ENCODE data around the gene FKBP7.
"Not testable (repeated sequence)": the region's sequence is repeated elsewhere in the genome, so short reads cannot be mapped to it uniquely, and the experiment has no call there.

FKBP7 gene

GRCh38 chr2:178449700-178450523, 28.5 kb downstream of the FKBP7 start:
- no peak for DNase-seq (ENCODE audit: low read depth)

DNA sequence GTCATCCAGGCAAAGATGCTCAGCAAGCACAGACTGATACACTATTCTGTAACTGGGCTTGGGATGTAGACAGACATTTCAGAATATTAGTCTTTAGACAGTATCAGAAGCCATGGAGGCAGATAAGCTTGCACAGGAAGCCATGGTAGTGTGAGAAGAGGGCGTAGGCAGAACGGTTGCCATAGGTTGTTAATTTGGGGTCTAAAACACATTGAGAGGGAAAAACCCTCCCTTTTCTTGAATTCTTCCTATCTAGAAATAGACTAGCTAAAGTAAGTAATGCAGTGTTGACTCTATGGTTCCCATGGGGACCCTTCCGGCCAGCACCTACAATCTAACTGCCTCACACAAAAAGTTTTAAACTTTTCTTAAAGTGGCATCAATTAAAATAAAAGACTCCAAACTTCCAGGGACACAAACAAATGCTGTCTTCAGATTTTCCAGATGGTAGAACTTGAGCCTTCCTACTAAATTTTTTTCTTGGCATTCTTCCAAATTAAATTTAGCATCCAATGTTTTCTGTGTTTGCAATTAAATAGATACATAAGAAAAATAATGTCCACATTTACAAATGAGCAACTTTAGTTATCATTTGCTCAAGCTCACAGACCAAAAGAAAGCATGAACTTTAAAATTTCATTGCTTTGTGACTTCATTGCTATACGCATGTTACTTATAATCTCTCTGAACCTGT, 29.3 kb downstream of the FKBP7 start:
- DNase-seq (ENCODE audit: low read depth): no peak

DNA sequence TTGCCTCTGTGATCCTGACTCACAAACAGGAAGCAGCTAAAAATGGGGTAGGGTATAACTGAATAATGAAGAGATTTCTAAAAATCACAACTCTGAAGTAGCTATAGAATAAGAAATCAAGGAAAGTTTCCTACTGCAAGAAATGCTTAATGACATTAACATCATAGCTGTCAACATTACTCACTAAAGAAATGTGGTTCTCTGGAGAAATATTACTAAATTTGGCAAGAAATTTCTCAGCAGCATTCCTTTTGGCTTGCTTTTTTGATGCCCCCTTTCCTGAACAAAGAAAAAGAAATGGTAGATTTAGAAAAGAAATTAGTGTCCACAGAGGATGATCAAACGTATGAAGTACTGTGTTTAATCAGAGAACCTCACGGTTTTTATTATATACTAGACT, 37.0 kb downstream of the FKBP7 start:
- no peak for DNase-seq (ENCODE audit: low read depth)

- DNase-seq (ENCODE audit: low read depth): no peak
These were observed 41.7 kb downstream of the FKBP7 start for GRCh38 chr2:178436662-178437061.

DNA sequence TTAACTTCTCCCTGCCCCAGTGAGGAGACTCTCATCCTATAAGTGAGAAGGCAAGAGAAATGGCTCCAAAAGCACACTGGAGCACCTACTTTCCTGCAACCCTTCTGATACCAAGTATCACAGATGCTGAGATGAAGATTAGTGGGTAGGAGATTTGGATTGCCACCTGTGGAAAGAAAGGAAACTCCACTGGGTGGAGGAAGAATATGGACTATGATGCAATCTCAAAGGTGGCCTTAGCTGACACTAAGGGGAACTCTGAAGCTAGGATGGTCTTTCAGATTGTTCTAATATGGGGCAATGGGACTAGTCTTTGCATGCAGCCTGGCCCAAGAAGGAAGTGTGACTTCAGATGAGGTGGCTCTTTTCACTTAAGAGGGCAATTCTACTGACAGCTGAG, 49.1 kb downstream of the FKBP7 start:
- no peak for DNase-seq (ENCODE audit: low read depth)

DNA sequence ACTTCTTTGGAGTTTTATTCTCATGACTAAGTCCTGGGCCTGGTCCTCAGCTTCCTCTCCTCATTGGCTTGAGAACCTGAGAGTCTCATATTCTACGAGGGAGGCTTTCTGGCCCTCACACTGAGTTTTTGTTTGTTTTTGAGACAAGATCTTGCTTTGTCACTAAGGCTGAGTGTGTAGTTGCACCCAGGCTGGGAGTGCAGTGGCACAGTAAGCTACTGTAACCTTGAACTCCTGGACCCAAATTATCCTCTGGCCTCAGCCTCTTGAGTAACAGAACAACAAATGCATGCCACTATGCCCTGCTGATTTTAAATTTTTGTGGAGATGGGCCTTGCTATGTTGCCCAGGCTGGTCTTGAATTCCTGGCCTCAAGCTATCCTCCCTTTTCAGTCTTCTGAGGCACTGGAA, 50.0 kb downstream of the FKBP7 start:
- no peak for DNase-seq (ENCODE audit: low read depth)

GRCh38 chr2:178427458-178427857, 50.9 kb downstream of the FKBP7 start:
- DNase-seq (ENCODE audit: low read depth): no peak

- no peak for DNase-seq (ENCODE audit: low read depth)
These were observed 52.0 kb downstream of the FKBP7 start for GRCh38 chr2:178426388-178426787.

DNA sequence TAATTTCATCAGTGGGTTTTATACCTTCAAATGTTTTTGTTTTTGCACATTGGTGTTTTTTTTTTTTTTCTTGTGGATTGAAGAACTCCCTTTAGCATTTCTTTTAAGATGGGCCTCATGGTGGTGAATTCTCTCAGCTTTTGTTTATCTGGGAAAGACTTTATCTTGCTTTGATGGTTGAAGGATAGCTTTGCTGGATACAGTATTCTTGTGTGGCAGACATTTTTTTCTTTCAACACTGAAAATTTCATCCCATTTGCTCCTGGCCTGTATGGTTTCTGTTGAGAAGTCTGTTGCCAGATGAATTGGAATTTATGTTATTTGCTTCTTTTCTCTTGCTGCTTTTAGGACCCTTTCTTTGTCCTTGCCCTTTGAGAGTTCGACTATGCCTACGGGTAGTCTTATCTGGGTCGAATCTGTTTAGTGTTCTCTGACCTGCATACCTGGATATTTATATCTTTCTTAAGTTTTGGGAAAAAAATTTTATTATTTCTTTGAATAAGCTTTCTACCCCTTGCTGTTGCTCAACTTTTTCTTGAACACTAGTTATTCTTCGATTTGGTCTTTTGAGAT, 53.1 kb downstream of the FKBP7 start:
- no peak for DNase-seq (ENCODE audit: low read depth)

DNA sequence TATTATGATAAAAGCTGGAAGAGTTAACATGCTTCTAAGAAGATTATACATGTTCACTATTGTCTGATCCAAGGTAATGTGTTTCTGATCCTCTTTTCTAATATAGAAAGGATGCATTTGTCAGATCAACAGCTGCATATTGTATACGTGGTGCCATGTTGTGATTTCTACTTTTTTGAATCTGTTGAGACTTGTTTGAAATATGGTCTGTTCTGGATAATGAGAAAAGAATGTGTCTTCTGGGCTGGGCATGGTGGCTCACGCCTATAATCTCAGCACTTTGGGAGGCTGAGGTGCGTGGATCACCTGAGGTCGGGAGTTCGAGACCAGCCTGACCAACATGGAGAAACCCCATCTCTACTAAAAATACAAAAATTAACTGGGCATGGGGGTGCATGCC, 54.7 kb downstream of the FKBP7 start:
- DNase-seq (ENCODE audit: low read depth): not testable (repeated sequence)

DNA sequence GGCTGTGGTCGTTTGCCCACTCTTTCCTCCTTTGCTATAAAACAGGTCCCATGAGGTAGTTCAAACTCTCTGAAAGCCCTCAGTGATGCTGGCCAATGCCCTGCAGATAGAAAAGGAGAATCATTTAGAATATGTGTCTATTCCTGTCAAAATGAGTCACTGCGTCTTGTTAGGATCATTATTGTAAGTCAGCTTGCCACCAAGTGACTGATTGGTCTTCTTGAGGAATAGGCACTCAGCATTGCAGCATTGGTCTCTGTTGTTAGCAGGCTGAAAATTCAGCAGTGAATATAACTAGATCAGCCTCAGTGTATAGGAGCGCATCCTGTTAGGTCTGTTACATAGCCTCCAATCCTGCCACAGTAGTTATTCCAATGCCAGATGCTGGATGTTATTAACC, 56.3 kb downstream of the FKBP7 start:
- no peak for DNase-seq (ENCODE audit: low read depth)

GRCh38 chr2:178420463-178420999, 57.9 kb downstream of the FKBP7 start:
- no peak for DNase-seq (ENCODE audit: low read depth)

DNA sequence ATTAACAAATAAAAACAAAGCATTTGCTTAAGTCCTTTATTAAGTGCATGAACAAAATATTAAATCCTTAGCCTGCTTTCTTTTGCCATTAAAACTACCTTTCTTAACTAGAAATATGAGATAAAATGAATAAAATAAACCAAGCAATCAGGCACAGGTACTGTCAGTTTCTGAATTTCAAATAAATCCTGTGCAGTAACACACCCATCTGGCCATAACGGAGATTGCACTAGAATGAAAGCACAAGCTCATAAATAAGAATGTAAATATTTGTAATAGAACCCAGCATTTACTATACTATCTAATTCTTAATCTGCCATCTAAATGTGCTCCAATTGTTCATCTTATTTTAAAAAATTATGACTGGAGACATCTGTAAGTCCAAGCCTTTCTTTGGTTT, 59.3 kb downstream of the FKBP7 start:
- DNase-seq (ENCODE audit: low read depth): no peak

GRCh38 chr2:178418426-178418825, 60.0 kb downstream of the FKBP7 start:
- no peak for DNase-seq (ENCODE audit: low read depth)

DNA sequence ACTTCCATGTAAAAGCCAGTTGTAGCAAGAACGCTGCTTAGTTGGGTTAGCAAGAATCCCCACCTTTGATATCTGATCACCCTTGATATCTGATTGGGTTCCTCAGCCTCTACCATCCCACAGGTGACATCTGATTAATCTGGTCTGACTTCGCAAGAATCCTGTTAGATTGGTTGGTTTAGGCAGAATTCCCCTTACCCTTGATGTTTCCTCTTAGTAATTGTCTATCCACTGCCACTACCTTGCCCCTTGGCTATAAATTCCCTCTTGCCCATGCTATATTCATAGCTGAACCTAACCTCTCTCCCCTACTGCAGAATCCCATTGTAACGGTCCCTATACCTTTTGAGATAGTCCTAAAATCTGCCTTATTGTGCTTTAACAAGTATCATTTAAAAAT, 60.5 kb downstream of the FKBP7 start:
- DNase-seq (ENCODE audit: low read depth): no peak

DNA sequence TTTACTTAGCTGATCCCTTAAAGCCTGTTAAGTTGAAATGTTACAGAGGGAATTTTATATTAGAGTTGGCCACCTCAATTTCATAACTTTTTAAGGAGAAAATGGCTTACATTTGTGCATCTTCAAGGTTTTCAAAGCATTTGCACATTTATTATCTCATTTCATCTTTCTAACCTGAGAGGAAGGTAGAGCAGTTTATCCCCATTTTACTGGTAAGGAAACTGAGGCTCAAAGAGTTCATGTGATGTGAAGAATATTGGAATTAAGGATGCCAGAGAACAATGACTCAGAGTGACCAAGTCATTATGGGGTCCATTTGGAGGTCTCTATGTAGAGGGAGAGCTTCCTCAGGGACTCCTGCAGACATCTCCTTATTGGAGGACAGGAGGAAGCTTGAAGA, 62.4 kb downstream of the FKBP7 start:
- DNase-seq (ENCODE audit: low read depth): no peak

DNA sequence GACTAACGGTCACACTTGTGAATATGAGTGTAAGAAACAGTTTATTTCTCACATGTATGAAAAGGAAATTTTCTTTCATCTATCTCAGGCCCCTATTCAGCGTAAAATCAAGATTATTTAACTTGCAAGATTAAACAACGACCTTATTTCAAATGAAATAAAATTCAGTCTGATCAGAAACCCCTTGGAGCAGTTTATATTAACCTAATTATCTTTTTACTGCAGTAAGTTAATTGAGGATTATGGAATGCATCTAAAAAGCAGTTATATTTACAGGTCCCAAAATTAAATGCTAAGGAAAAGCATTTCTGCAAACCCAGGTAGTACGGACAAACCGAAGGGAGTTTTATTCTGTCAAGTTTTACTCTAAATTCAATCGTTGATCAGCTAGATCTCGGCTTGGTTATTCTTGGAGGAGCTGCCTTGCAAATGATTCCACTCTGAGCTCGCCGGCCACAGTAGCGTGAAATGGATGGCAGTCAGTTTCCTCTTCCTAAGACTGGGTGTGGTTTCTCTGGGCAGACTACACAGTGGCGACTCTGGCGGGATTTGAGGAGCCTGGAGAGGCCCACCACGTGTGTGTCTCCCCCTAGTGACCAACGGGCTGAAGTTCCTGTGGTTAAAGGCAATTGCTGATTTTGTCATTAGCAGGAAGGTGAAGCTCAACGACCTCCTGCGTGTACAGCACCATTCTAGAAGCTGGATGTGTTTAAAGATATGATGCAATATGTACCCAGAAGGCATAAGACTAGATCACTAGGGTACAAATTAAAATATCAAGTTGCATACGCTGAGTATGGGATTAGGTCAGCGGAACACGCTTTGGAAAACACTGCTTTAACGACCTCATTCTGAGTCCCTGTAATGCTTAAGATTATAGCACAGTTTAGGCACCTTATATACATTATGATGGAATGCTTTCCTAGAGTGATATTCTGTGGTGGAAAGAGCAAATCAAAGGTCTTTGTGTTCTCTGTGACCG, 63.8 kb downstream of the FKBP7 start:
- DNase-seq (ENCODE audit: low read depth): peak; percentile 49
